ENCODE data around the gene PRSS2. TPM values are rescaled to one million over a fixed set of nuclear protein-coding genes. Genes with fewer than 3 reads are reported as not detected.
A peak's percentile ranks its signal among the peaks of the same experiment; 100 is the strongest.

The PRSS2 gene
- total and polyA plus RNA-seq, 4 donors, result not detected

DNA sequence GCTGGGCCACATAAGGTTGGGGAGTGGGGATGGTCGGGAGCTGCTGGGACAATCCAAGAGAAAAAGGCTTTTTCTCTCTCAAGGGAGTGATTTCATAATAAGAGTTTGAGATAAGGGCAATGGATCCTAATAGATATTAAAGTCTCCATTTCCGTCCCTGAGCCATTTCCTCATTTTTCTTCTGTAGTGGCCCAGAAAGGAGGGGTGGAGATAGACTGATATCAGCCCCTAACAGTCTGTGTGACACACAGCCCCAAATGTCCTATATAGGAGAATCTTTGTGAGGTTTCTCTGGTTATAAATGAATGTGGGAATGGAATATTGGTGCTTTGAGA lies 35.2 kb downstream of the PRSS2 start:
- Histone ChIP-seq H3K36me3 (ENCODE audit: control insufficient read depth, insufficient read depth, low read length) (no peaks in the 10 kb centered on the region), H3K27ac (ENCODE audit: low read depth, low read length) (no peak overlapping the region), H3K4me3 (ENCODE audit: low read depth, low read length) (no peak overlapping the region), H3K4me1 (ENCODE audit: control insufficient read depth, insufficient read depth, low read length) (no peaks in the 10 kb centered on the region), H3K27me3 (ENCODE audit: control insufficient read depth, insufficient read depth, low read length) (no peaks in the 10 kb centered on the region), H3K9me3 (ENCODE audit: control insufficient read depth, insufficient read depth, low read length) (no peaks in the 10 kb centered on the region)
- no peak for DNase-seq (ENCODE audit: low read depth in 4 of 6, low spot score in 6 of 6)
- WGBS (ENCODE audit: insufficient coverage), result no CpG with 5 or more reads among the region's 2 CpGs

DNA sequence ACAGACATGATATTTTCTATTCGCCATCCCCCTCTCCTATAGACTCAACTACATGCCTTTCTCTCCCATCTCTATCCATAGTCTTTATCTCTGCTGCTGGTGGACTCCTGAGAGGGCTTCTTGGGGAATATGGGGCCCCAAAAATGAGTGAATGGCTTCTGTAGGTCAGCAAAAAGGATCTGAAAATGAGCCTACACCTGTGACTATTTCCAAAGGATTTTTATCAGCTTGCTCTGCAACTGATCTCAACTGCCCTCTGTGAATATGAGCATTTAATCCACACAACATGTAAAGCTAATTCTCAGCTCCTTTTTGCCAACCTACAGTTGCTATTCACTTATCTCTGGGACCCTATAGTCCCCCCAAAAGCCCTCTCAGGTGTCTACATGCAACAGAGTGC lies 36.2 kb downstream of the PRSS2 start:
- H3K27ac ChIP-seq (ENCODE audit: low read depth, low read length), result no peak overlapping the region
- H3K36me3 ChIP-seq (ENCODE audit: control insufficient read depth, insufficient read depth, low read length), result no peaks in the 10 kb centered on the region
- WGBS (ENCODE audit: insufficient coverage), result no CpG with 5 or more reads among the region's 1 CpG
- no peak overlapping the region for H3K4me3 ChIP-seq (ENCODE audit: low read depth, low read length)
- no peaks in the 10 kb centered on the region for H3K9me3 ChIP-seq (ENCODE audit: control insufficient read depth, insufficient read depth, low read length)
- no peak for DNase-seq (ENCODE audit: low read depth in 4 of 6, low spot score in 6 of 6)
- H3K27me3 ChIP-seq (ENCODE audit: control insufficient read depth, insufficient read depth, low read length), result no peaks in the 10 kb centered on the region
- H3K4me1 ChIP-seq (ENCODE audit: control insufficient read depth, insufficient read depth, low read length), result no peaks in the 10 kb centered on the region

DNA sequence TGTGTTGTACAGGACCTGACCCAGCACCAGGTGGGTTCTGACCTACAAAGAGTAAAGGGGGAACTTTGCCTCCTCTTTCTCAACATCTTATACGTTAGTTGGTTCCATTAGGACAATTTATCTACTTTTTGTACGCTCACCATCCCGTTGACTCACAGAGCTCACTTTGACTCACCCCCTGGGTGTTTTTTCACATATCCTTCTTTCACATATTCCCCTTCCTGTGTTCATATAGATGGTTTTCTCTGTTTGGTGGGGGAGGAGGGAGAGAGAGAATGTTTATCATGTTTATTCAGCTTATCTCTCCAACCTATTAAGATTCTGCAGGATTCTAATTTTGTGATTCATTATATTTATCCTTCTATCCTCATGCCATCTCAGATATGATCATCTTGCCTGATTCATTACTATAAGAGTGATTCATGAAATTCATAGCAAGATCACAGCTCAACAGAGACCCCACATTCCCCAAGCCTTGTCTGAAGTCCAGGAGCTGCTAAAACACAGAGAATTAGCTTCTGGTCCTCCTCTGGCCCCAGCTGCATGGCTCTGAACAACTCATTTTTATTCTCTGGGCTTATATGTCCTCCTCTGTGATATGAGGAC lies 37.2 kb downstream of the PRSS2 start:
- no peaks in the 10 kb centered on the region for H3K9me3 ChIP-seq (ENCODE audit: control insufficient read depth, insufficient read depth, low read length)
- no peak for DNase-seq (ENCODE audit: low read depth in 4 of 6, low spot score in 6 of 6)
- no peaks in the 10 kb centered on the region for H3K36me3 ChIP-seq (ENCODE audit: control insufficient read depth, insufficient read depth, low read length)
- H3K27ac ChIP-seq (ENCODE audit: low read depth, low read length), result no peak overlapping the region
- no peak overlapping the region for H3K4me3 ChIP-seq (ENCODE audit: low read depth, low read length)
- H3K4me1 ChIP-seq (ENCODE audit: control insufficient read depth, insufficient read depth, low read length), result peaks cover 4% of the 10 kb centered on the region
- no peaks in the 10 kb centered on the region for H3K27me3 ChIP-seq (ENCODE audit: control insufficient read depth, insufficient read depth, low read length)
- WGBS (ENCODE audit: insufficient coverage), result no CpG with 5 or more reads among the region's 3 CpGs

DNA sequence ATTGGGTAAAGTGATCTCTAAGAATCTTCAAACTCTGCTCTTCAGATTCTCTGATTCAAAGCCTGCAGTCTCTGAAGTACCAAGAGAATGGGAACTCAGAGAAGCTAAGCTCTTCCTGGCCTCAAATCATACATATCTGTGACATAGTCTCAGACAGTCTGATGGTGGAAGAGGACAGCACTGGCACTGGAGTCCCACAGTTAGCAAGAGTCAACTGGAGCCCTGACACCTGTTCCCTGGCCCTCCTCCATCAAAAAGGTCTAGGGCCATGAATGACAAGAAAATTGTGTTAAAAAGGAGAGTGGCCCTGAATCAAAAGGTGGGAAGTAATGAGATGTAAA lies 37.7 kb downstream of the PRSS2 start:
- Histone ChIP-seq H3K4me3 (ENCODE audit: low read depth, low read length) (no peak overlapping the region), H3K27ac (ENCODE audit: low read depth, low read length) (no peak overlapping the region), H3K4me1 (ENCODE audit: control insufficient read depth, insufficient read depth, low read length) (peaks cover 6% of the 10 kb centered on the region), H3K9me3 (ENCODE audit: control insufficient read depth, insufficient read depth, low read length) (no peaks in the 10 kb centered on the region), H3K36me3 (ENCODE audit: control insufficient read depth, insufficient read depth, low read length) (no peaks in the 10 kb centered on the region), H3K27me3 (ENCODE audit: control insufficient read depth, insufficient read depth, low read length) (no peaks in the 10 kb centered on the region)
- no peak for DNase-seq (ENCODE audit: low read depth in 4 of 6, low spot score in 6 of 6)

DNA sequence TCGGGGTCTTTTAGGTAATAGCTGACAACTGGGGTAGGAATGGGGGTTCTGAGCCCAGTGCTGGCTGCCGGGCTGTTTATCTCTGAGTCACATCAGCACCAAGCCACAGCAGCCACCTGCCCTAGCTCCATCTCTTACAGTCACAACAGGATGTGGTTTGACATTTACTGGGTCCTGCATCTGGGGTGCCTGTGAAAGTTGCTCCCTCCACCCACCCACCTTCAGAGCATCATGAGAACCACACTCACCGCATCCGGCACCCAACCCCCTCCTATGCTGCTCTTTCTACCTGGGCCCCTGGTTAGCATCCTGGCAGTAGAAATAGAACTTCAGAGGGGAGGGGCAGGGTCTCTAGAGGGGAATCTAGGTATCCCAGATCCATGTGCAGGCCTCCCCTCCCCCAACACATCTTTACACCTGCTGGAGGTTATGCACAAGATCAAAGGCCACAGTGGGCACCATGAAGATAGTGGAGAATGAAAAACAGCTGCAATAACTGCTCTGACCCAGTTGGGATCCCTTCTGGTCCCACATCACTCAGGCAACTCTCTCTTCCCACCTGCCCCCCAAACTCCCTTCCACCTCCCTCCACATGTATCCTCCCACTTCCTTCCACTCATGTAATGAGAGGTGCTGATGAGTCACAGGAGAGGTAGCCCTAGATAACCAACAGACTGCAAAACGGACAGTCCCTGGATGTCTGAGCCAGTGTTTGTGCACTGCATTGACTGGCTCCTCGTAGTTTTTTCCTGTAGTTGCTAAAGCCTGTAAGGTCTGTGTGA lies 38.2 kb downstream of the PRSS2 start:
- H3K4me1 ChIP-seq (ENCODE audit: control insufficient read depth, insufficient read depth, low read length), result peaks cover 6% of the 10 kb centered on the region
- H3K27ac ChIP-seq (ENCODE audit: low read depth, low read length), result no peak overlapping the region
- no peak for DNase-seq (ENCODE audit: low read depth in 4 of 6, low spot score in 6 of 6)
- no peaks in the 10 kb centered on the region for H3K27me3 ChIP-seq (ENCODE audit: control insufficient read depth, insufficient read depth, low read length)
- no peaks in the 10 kb centered on the region for H3K36me3 ChIP-seq (ENCODE audit: control insufficient read depth, insufficient read depth, low read length)
- no peak overlapping the region for H3K4me3 ChIP-seq (ENCODE audit: low read depth, low read length)
- 72% methylated on average over 2 of the region's 6 CpGs for WGBS (ENCODE audit: insufficient coverage)
- H3K9me3 ChIP-seq (ENCODE audit: control insufficient read depth, insufficient read depth, low read length), result no peaks in the 10 kb centered on the region

DNA sequence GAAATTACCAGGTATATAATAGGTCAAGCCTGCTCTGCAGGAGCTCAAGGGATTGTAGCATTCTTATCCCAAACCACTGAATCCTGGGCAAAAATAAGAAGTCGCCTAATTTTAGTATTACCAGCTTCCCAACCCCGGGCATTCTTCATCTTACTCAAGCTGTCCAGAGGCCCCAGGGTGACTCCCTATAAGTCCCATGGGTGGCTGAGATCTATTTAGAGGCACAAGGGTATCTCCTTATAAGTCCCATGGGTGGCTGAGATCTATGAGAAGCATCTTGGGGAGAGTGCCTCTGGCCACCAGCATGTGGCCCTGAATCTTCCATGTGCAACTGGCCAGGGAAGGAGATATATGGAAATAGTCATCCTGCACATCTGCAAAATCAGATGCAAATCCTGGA lies 38.9 kb downstream of the PRSS2 start:
- Histone ChIP-seq H3K9me3 (ENCODE audit: control insufficient read depth, insufficient read depth, low read length) (no peaks in the 10 kb centered on the region), H3K36me3 (ENCODE audit: control insufficient read depth, insufficient read depth, low read length) (no peaks in the 10 kb centered on the region), H3K4me1 (ENCODE audit: control insufficient read depth, insufficient read depth, low read length) (peaks cover 6% of the 10 kb centered on the region), H3K27ac (ENCODE audit: low read depth, low read length) (no peak overlapping the region), H3K4me3 (ENCODE audit: low read depth, low read length) (no peak overlapping the region), H3K27me3 (ENCODE audit: control insufficient read depth, insufficient read depth, low read length) (no peaks in the 10 kb centered on the region)
- DNase-seq (ENCODE audit: low read depth in 4 of 6, low spot score in 6 of 6), result no peak
- WGBS (ENCODE audit: insufficient coverage), result 83% methylated on average over 1 of the region's 2 CpGs

DNA sequence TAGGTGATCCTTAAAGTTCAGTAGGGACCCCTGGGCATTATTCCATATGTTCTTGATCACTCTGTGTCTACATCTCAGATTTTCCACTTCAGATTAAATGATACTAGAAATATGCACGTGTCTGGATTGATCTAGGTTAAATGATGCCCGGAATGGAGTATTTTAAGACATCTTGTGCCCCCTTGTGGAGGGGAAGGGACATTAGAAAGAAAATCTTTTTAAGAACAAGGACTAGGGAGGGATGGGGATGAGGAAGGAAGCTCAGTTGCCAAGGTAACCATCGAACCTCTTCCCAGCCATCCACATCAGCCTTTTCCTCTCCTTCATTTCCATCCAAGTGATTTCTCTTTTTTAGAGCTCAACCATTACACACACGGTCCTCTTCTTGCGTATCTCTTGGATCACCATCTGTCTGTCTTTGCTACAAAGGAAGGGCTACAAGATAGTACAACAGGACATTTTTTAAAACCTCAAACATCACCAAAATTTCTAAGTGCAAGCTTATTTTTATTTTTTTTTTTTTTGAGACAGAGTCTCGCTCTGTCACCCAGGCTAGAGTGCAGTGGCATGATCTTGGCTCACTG lies 40.5 kb downstream of the PRSS2 start:
- Histone ChIP-seq H3K9me3 (ENCODE audit: control insufficient read depth, insufficient read depth, low read length) (no peaks in the 10 kb centered on the region), H3K36me3 (ENCODE audit: control insufficient read depth, insufficient read depth, low read length) (no peaks in the 10 kb centered on the region), H3K27me3 (ENCODE audit: control insufficient read depth, insufficient read depth, low read length) (no peaks in the 10 kb centered on the region), H3K4me1 (ENCODE audit: control insufficient read depth, insufficient read depth, low read length) (peaks cover 6% of the 10 kb centered on the region), H3K27ac (ENCODE audit: low read depth, low read length) (no peak overlapping the region), H3K4me3 (ENCODE audit: low read depth, low read length) (no peak overlapping the region)
- WGBS (ENCODE audit: insufficient coverage), result 14% methylated on average over 3 of the region's 6 CpGs
- peak in 3 of 6 donors; percentile 29 to 92 (median 75) for DNase-seq (ENCODE audit: low read depth in 4 of 6, low spot score in 6 of 6)

DNA sequence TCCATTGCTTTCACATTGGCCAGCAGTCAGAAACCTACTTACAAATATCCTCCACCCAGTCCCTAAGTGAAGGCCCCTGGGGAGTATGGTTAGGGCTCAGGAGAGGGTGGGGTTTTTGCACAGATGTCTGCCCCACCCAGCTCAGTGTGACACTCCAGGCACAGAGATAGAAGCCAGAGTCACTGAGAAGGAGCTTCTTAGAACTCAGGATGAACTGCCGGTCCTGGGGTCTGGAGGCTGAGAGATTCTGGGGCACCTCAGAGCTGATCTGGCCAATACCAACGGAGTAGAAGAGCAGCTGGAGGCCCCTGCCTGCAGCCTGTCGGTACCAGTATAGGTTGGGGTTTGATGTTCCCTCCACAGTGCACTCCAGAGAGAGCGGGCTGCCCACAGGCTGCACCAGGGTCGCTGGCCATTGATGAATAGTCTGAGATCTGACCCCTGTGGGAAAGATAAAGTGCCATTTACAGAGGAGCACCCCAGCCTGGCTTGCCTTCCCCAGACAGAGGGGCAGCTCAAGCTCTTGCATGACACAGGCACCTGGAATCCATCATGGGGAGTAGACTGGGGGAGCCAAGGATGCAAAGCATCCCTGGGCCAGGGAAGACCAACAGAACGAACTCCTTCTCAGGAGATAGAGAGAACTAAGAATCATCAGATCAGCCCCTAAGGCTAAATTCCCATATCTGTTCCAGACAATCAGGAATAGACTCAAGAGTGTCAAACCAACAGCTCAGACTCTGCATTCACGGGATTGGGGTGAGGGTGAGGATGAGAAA lies 41.9 kb downstream of the PRSS2 start:
- peaks cover 6% of the 10 kb centered on the region for H3K4me1 ChIP-seq (ENCODE audit: control insufficient read depth, insufficient read depth, low read length)
- 52% methylated on average over 6 of the region's 7 CpGs for WGBS (ENCODE audit: insufficient coverage)
- H3K4me3 ChIP-seq (ENCODE audit: low read depth, low read length), result no peak overlapping the region
- H3K27me3 ChIP-seq (ENCODE audit: control insufficient read depth, insufficient read depth, low read length), result no peaks in the 10 kb centered on the region
- no peak for DNase-seq (ENCODE audit: low read depth in 4 of 6, low spot score in 6 of 6)
- no peak overlapping the region for H3K27ac ChIP-seq (ENCODE audit: low read depth, low read length)
- H3K9me3 ChIP-seq (ENCODE audit: control insufficient read depth, insufficient read depth, low read length), result no peaks in the 10 kb centered on the region
- no peaks in the 10 kb centered on the region for H3K36me3 ChIP-seq (ENCODE audit: control insufficient read depth, insufficient read depth, low read length)

DNA sequence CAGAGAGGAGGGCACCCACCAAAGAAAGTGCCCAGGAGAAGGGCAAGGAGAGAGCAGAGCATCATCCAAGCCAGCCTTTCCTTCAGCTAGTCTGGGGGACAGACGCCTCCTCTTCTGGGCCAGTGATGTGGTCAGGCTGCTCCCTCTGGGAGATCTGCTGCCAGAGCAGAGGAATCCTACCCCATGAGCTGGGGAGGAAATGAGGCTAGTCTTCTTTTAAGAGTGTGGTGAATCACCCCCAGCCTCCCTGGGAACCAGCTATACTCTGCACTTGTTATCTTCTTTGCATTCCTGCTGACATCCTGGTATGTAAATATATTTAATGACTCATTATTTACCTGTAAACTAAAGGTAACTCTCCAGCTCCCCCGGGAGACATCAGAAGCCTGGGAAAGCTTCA lies 42.5 kb downstream of the PRSS2 start:
- Histone ChIP-seq H3K4me3 (ENCODE audit: low read depth, low read length) (no peak overlapping the region), H3K36me3 (ENCODE audit: control insufficient read depth, insufficient read depth, low read length) (no peaks in the 10 kb centered on the region), H3K27me3 (ENCODE audit: control insufficient read depth, insufficient read depth, low read length) (no peaks in the 10 kb centered on the region), H3K4me1 (ENCODE audit: control insufficient read depth, insufficient read depth, low read length) (peaks cover 6% of the 10 kb centered on the region), H3K9me3 (ENCODE audit: control insufficient read depth, insufficient read depth, low read length) (no peaks in the 10 kb centered on the region), H3K27ac (ENCODE audit: low read depth, low read length) (no peak overlapping the region)
- DNase-seq (ENCODE audit: low read depth in 4 of 6, low spot score in 6 of 6), result peak in 1 of 6 donors; percentile 18
- 17% methylated on average over 1 of the region's 2 CpGs for WGBS (ENCODE audit: insufficient coverage)
